Measurements from ENCODE around the gene MGST1. TPM values are rescaled to one million over a fixed set of nuclear protein-coding genes. Genes with fewer than 3 reads are reported as not detected.
A peak's percentile ranks its signal among the peaks of the same experiment; 100 is the strongest.

The MGST1 gene
- total RNA-seq, 2 donors from 2014 or later: 120 to 132 TPM

DNA sequence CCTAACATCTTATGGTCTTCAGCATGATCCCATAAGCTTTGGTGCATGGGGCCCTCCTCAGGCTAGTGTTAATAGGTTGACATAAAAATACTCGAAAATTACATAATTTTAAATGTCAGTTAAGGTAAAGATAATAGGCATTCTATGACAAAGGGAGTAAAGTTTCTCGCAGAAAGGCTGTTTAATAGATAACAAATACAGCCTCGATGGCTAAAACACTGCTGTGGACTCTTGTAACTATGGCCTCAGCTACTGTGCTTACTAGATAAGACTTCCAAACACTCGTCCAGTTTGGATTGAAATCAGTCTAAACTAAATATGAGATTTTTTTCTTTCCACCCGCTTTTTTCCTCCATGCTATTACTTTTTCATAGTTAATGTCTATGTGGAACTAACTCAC, 23.2 kb upstream of the MGST1 start:
- Histone ChIP-seq H3K9me3 (no peaks in the 10 kb centered on the region), H3K4me3 (no peak overlapping the region), H3K27me3 (no peaks in the 10 kb centered on the region), H3K27ac (no peak overlapping the region), H3K4me1 (peaks cover 4% of the 10 kb centered on the region), H3K36me3 (replicated peaks in 1 of 2; ENCODE audit: insufficient read depth in 1 of 2, low read depth in 2 of 2) (no peaks in the 10 kb centered on the region)
- intact Hi-C loops (cut with DNase I): no loop called here
- TF ChIP-seq CTCF (IDR thresholded peaks at IDR 0.05): no peak
- no peak for TF ChIP-seq POLR2A (IDR thresholded peaks at IDR 0.05)
- ATAC-seq: no peak
- WGBS, 2 donors: 47 to 52% methylated on average over 5 of the region's 5 CpGs
- no peak for DNase-seq

DNA sequence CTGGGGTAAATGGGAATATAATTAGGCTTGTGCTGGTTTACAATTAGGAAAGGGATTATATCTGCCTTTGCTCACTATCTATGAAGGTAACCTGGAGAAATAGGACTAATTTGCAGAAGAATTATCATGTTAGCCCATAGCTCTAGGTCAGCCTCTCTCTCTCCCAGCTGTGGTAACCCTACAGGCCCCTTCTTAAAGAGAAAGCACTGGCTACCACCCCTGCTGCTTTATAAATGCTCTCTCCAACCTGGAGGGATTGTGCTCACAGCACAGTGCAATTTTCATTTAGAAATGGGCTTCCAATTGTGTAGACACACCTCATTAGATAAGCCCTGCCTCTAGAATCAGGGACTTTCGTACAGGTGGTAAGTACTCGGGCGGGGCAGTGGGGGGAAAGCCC, 22.7 kb upstream of the MGST1 start:
- WGBS, 2 donors: 81 to 83% methylated on average over 3 of the region's 3 CpGs
- Histone ChIP-seq H3K9me3 (no peaks in the 10 kb centered on the region), H3K36me3 (replicated peaks in 1 of 2; ENCODE audit: insufficient read depth in 1 of 2, low read depth in 2 of 2) (no peaks in the 10 kb centered on the region), H3K27ac (no peak overlapping the region), H3K27me3 (no peaks in the 10 kb centered on the region), H3K4me3 (no peak overlapping the region), H3K4me1 (peaks cover 4% of the 10 kb centered on the region)
- DNase-seq (no peak), ATAC-seq (no peak)
- TF ChIP-seq CTCF (IDR thresholded peaks at IDR 0.05): no peak
- intact Hi-C loops (cut with DNase I): no loop called here

DNA sequence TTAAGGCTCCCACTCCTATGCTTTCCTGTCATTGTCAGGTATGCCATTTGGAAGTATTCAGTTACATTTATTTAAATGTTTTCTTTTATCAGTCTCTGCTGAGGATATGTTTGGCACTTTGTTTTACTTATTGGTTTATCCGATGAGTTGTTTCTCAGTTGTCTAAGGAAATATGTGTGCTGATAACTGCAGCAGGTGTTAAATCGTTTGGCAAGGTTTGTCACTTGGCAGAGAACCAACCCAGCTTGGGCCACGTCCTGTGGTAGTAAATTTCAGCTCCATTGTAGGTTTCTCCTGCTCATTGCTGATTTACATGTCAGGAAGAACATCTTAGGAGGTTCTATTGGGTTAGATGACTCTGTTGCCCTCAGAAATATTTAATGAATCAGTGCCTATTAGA, 22.0 kb upstream of the MGST1 start:
- H3K27me3 ChIP-seq: no peaks in the 10 kb centered on the region
- no peak overlapping the region for H3K4me3 ChIP-seq
- intact Hi-C loops (cut with DNase I): no loop called here
- H3K9me3 ChIP-seq: no peaks in the 10 kb centered on the region
- H3K4me1 ChIP-seq: peaks cover 4% of the 10 kb centered on the region
- H3K36me3 ChIP-seq (replicated peaks in 1 of 2; ENCODE audit: insufficient read depth in 1 of 2, low read depth in 2 of 2): no peaks in the 10 kb centered on the region
- no peak for TF ChIP-seq CTCF (IDR thresholded peaks at IDR 0.05)
- no peak for TF ChIP-seq POLR2A (IDR thresholded peaks at IDR 0.05)
- DNase-seq (peak; percentile 5 to 47 (median 20)), ATAC-seq (no peak)
- WGBS, 2 donors: 3 to 13% methylated on average over 3 of the region's 3 CpGs
- no peak overlapping the region for H3K27ac ChIP-seq

GRCh38 chr12:16327963-16328362, 19.5 kb upstream of the MGST1 start:
- WGBS, 2 donors: 91 to 93% methylated on average over 1 of the region's 1 CpG

More at GRCh38 chr12:16327963-16328362, 19.5 kb upstream of the MGST1 start:
- no peak overlapping the region for H3K4me3 ChIP-seq
- H3K36me3 ChIP-seq (replicated peaks in 1 of 2; ENCODE audit: insufficient read depth in 1 of 2, low read depth in 2 of 2): no peaks in the 10 kb centered on the region
- DNase-seq (no peak), ATAC-seq (no peak)
- no peaks in the 10 kb centered on the region for H3K27me3 ChIP-seq
- no peak for TF ChIP-seq CTCF (IDR thresholded peaks at IDR 0.05)
- no peak for TF ChIP-seq POLR2A (IDR thresholded peaks at IDR 0.05)
- H3K4me1 ChIP-seq: peaks cover 4% of the 10 kb centered on the region
- H3K27ac ChIP-seq: no peak overlapping the region
- intact Hi-C loops (cut with DNase I): no loop called here
- no peaks in the 10 kb centered on the region for H3K9me3 ChIP-seq

Measured in body of pancreas (tissue), 4 donors.